IMR-90 (cell line): Measurements from ENCODE around the gene PLEKHO2. TPM values are rescaled to one million over a fixed set of nuclear protein-coding genes. Genes with fewer than 3 reads are reported as not detected.

Source experiments
- ATAC-seq: fragments of 200-7000 bp; cut with Tn5 transposase; 2 replicates; pipeline ENCODE4 v1.9.1; 2020; ENCODE audit warnings: low read depth, mild to moderate bottlenecking, moderate library complexity
- BruUV-seq: library from RNA; stranded (reverse); fragments of 400-500 nt; replicated peaks from 2 replicates; lab custom pipeline; 2021; lab: Mats Ljungman, UMichigan
- CTCF ChIA-PET: fragments of 300-600 bp; formaldehyde crosslinking; extraction: SDS; loops from one replicate; lab custom pipeline; 2021; ENCODE audit warnings: antibody characterized with exemption; lab: Yijun Ruan, JAX
- POLR2A ChIA-PET: fragments of 300-600 bp; sonication (Branson Sonifier 250); formaldehyde crosslinking; loops from one replicate; lab custom pipeline; 2022; ENCODE audit warnings: antibody characterized with exemption; ENCODE audit not compliant: unreplicated experiment; lab: Charles Lee
- DNase-seq: peaks from one replicate; pipeline ENCODE4 v3.0.0; 2013
- H2AFZ ChIP-seq: replicated peaks from 2 replicates; pipeline ENCODE3; 2013; ENCODE audit warnings: low read length, mild to moderate bottlenecking; ENCODE audit not compliant: poor library complexity
- H2AK5ac ChIP-seq: 2 replicates; pipeline ENCODE4 v1.6.1; 2013; ENCODE audit warnings: low read depth, low read length, inconsistent platforms
- H2AK9ac ChIP-seq: replicated peaks from 2 replicates; pipeline ENCODE3; 2013; ENCODE audit warnings: mild to moderate bottlenecking, low read depth, low read length, moderate library complexity; ENCODE audit not compliant: poor library complexity
- H2BK120ac ChIP-seq: 2 replicates; pipeline ENCODE4 v1.6.1; 2013; ENCODE audit warnings: low read depth, low read length, inconsistent platforms
- H2BK15ac ChIP-seq: 3 replicates; pipeline ENCODE4 v1.6.1; 2013; ENCODE audit warnings: low read depth, low read length, inconsistent platforms
- H2BK20ac ChIP-seq: 2 replicates; pipeline ENCODE4 v1.6.1; 2013; ENCODE audit warnings: low read depth, mild to moderate bottlenecking, inconsistent platforms, low read length, moderate library complexity
- H2BK5ac ChIP-seq: 2 replicates; pipeline ENCODE4 v1.6.1; 2013; ENCODE audit warnings: mild to moderate bottlenecking, low read depth, low read length, inconsistent platforms; ENCODE audit not compliant: poor library complexity, severe bottlenecking
- H3K14ac ChIP-seq: replicated peaks from 2 replicates; pipeline ENCODE4 v1.6.1; 2013; ENCODE audit warnings: low read depth, low read length, inconsistent platforms
- H3K18ac ChIP-seq: 2 replicates; pipeline ENCODE4 v1.6.1; 2013; ENCODE audit warnings: low read depth, low read length, control low read depth
- H3K23ac ChIP-seq: 2 replicates; pipeline ENCODE4 v1.6.1; 2013; ENCODE audit warnings: low read depth, low read length, inconsistent platforms
- H3K27ac ChIP-seq: 2 replicates; pipeline ENCODE4 v1.5.1; 2013; ENCODE audit warnings: mild to moderate bottlenecking, control low read depth, low read length; ENCODE audit not compliant: insufficient read depth
- H3K27me3 ChIP-seq: 2 replicates; pipeline ENCODE4 v1.6.1; 2013; ENCODE audit warnings: low read length; ENCODE audit not compliant: control insufficient read depth, insufficient read depth
- H3K36me3 ChIP-seq: 2 replicates; pipeline ENCODE4 v1.6.1; 2013; ENCODE audit warnings: low read length, mixed read lengths; ENCODE audit not compliant: control insufficient read depth, insufficient read depth
- H3K4ac ChIP-seq: 2 replicates; pipeline ENCODE4 v1.6.1; 2013; ENCODE audit warnings: low read depth, low read length, inconsistent platforms
- H3K4me1 ChIP-seq: 2 replicates; pipeline ENCODE4 v1.6.1; 2013; ENCODE audit warnings: low read length, mixed read lengths; ENCODE audit not compliant: control insufficient read depth, insufficient read depth
- H3K4me2 ChIP-seq: 2 replicates; pipeline ENCODE4 v1.6.1; 2013; ENCODE audit warnings: low read depth, mild to moderate bottlenecking, control low read depth, low read length, moderate library complexity
- H3K4me3 ChIP-seq: 2 replicates; pipeline ENCODE4 v1.5.1; 2013; ENCODE audit warnings: low read depth, mild to moderate bottlenecking, control low read depth, low read length, moderate library complexity; ENCODE audit not compliant: insufficient read depth
- H3K56ac ChIP-seq: 2 replicates; pipeline ENCODE4 v1.6.1; 2013; ENCODE audit warnings: low read length, inconsistent platforms; ENCODE audit not compliant: insufficient read depth; ENCODE audit errors: extremely low read depth
- H3K79me1 ChIP-seq, 2 experiments: 2 replicates each; pipeline ENCODE4 v1.6.1; 2013; ENCODE audit warnings: low read length in 2 of 2, inconsistent platforms in 1 of 2, low read depth in 1 of 2
- H3K9ac ChIP-seq: 2 replicates; pipeline ENCODE4 v1.6.1; 2013; ENCODE audit warnings: low read depth, low read length, control low read depth
- H3K9me1 ChIP-seq: 2 replicates; pipeline ENCODE4 v1.6.1; 2013; ENCODE audit warnings: low read length, inconsistent platforms; ENCODE audit not compliant: insufficient read depth
- H3K9me3 ChIP-seq: 2 replicates; pipeline ENCODE4 v1.6.1; 2013; ENCODE audit warnings: low read length; ENCODE audit not compliant: control insufficient read depth, insufficient read depth
- H4K20me1 ChIP-seq: 2 replicates; pipeline ENCODE4 v1.6.1; 2013; ENCODE audit warnings: low read length, inconsistent platforms; ENCODE audit not compliant: insufficient read depth
- H4K5ac ChIP-seq: 2 replicates; pipeline ENCODE4 v1.6.1; 2013; ENCODE audit warnings: mild to moderate bottlenecking, low read depth, low read length, control low read depth
- H4K8ac ChIP-seq, 2 experiments: 2 replicates each; pipeline ENCODE4 v1.6.1; 2013; ENCODE audit warnings: low read depth in 2 of 2, low read length in 2 of 2, control low read depth in 1 of 2, inconsistent platforms in 1 of 2
- H4K91ac ChIP-seq: 2 replicates; pipeline ENCODE4 v1.6.1; 2013; ENCODE audit warnings: low read depth, low read length, inconsistent platforms; ENCODE audit not compliant: insufficient read depth
- BHLHE40 ChIP-seq: fragments of 150-350 bp; IDR thresholded peaks from 2 replicates; pipeline ENCODE4 v1.6.1; 2016; ENCODE audit warnings: mild to moderate bottlenecking, low read depth, low read length
- CHD1 ChIP-seq: IDR thresholded peaks from 2 replicates; pipeline ENCODE4 v1.6.1; 2012; ENCODE audit warnings: low read depth, low read length, improper control_type of control experiment
- ELK1 ChIP-seq: fragments of 150-350 bp; IDR thresholded peaks from 2 replicates; pipeline ENCODE4 v1.6.1; 2016; ENCODE audit warnings: low read depth, mild to moderate bottlenecking, low read length, moderate library complexity, borderline replicate concordance
- MAFK ChIP-seq: IDR thresholded peaks from 2 replicates; pipeline ENCODE4 v1.6.1; 2012; ENCODE audit warnings: low read depth, low read length, improper control_type of control experiment
- MAZ ChIP-seq: IDR thresholded peaks from 2 replicates; pipeline ENCODE4 v1.6.1; 2012; ENCODE audit warnings: low read depth, mild to moderate bottlenecking, low read length, improper control_type of control experiment, moderate library complexity, borderline replicate concordance
- MXI1 ChIP-seq: IDR thresholded peaks from 2 replicates; pipeline ENCODE4 v1.6.1; 2012; ENCODE audit warnings: low read depth, mild to moderate bottlenecking, low read length, moderate library complexity, borderline replicate concordance
- NFE2L2 ChIP-seq: fragments of 150-350 bp; IDR thresholded peaks from 2 replicates; pipeline ENCODE4 v1.6.1; 2016; ENCODE audit warnings: low read depth, mild to moderate bottlenecking, low read length
- RAD21 ChIP-seq: IDR thresholded peaks from 2 replicates; pipeline ENCODE4 v1.6.1; 2012; ENCODE audit warnings: low read length, improper control_type of control experiment
- RCOR1 ChIP-seq: IDR thresholded peaks from 2 replicates; pipeline ENCODE4 v1.6.1; 2012; ENCODE audit warnings: mild to moderate bottlenecking, low read length, improper control_type of control experiment; ENCODE audit not compliant: insufficient replicate concordance
- SMC3 ChIP-seq: fragments of 150-350 bp; IDR thresholded peaks from 2 replicates; pipeline ENCODE4 v1.6.1; 2016; ENCODE audit warnings: low read depth, mild to moderate bottlenecking, antibody characterized with exemption, low read length, moderate library complexity
- USF2 ChIP-seq: fragments of 150-350 bp; IDR thresholded peaks from 2 replicates; pipeline ENCODE4 v1.6.1; 2017; ENCODE audit warnings: mild to moderate bottlenecking, antibody characterized with exemption, low read length, low read depth
- WGBS, 2 experiments: methylation state at CpG; one replicate each; pipeline versions ENCODE4 v1.1.5 to v1.1.7; 2013; ENCODE audit warnings: missing lambda C conversion rate in 2 of 2; ENCODE audit not compliant: insufficient read length in 1 of 2; ENCODE audit errors: extremely low coverage in 2 of 2; 5-methylcytosine and 5-hydroxymethylcytosine counted together
- dilution Hi-C: fragments of 300-500 bp; cut with HindIII; formaldehyde crosslinking; loops from one replicate; pipeline ENCODE4 v1.14.3; 2018; ENCODE audit warnings: low sequenced_read_pairs; ENCODE audit not compliant: unreplicated experiment
- in situ Hi-C: fragments of 300-500 bp; cut with MboI; formaldehyde crosslinking; loops from 3 replicates; pipeline ENCODE4 v1.14.3; 2019; ENCODE audit warnings: low sequenced_read_pairs, inconsistent platforms, mixed read lengths
- intact Hi-C: fragments of 100-400 bp; cut with micrococcal nuclease; formaldehyde crosslinking; loops from 2 replicates; pipeline ENCODE4 v1.10.0; 2022
- polyA plus RNA-seq, 3 experiments: library from polyadenylated mRNA; depleted of rRNA; stranded (reverse); fragments of >200 nt; gene quantifications; 2 replicates each; pipeline ENCODE4 v1.2.3, GENCODE V29; 2012; ENCODE audit warnings: low replicate concordance in 1 of 3
- total RNA-seq: library from RNA; depleted of rRNA; stranded (reverse); fragments of >200 nt; gene quantifications from 2 replicates; pipeline ENCODE4 v1.2.3, GENCODE V29; 2012

Gene PLEKHO2
- total and polyA plus RNA-seq, 2 of the 4 experiments (the other 2 are of a cell fraction), result 19.0 to 22.5 TPM

GRCh38 chr15:64903326-64903950 lies 61.7 kb downstream of the PLEKHO2 start:
- dilution Hi-C loops, result no loop called here
- in situ Hi-C loops, result no loop called here
- ATAC-seq, result no peak
- no peak overlapping the region for H3K23ac ChIP-seq
- H3K18ac ChIP-seq, result no peak overlapping the region
- POLR2A ChIA-PET, result interaction anchor here (0.6 kb wide), 1 partner anchor 9 kb away, joined by 3 read pairs; no protein-coding TSS in a partner anchor
- H2AFZ ChIP-seq, result no peak overlapping the region
- TF ChIP-seq MAZ, result no peak
- no peak for TF ChIP-seq RCOR1
- no peak for TF ChIP-seq NFE2L2
- no peak for TF ChIP-seq ELK1
- TF ChIP-seq MXI1, result no peak
- no peak for TF ChIP-seq USF2
- TF ChIP-seq BHLHE40, result no peak
- TF ChIP-seq SMC3, result no peak
- no peak for TF ChIP-seq CHD1
- no peak for TF ChIP-seq MAFK
- TF ChIP-seq RAD21, result no peak
- H3K4ac ChIP-seq, result no peak overlapping the region
- no peak overlapping the region for H3K4me3 ChIP-seq
- H3K9me1 ChIP-seq, result 0 out of 2 replicates have a peak, but pooled peaks cover 3% of the 10 kb centered on the region
- no peak overlapping the region for H2AK9ac ChIP-seq
- no peak overlapping the region for H4K8ac ChIP-seq
- intact Hi-C loops, result no loop called here
- H2BK20ac ChIP-seq, result no peak overlapping the region
- no peak overlapping the region for H4K5ac ChIP-seq
- peaks cover 6% of the 10 kb centered on the region for H3K4me1 ChIP-seq
- no peak overlapping the region for H3K56ac ChIP-seq
- H2BK5ac ChIP-seq, result no peak overlapping the region
- no TSS peak for BruUV-seq
- CTCF ChIA-PET, result no interaction called here
- H3K14ac ChIP-seq, result no peak overlapping the region
- H3K4me2 ChIP-seq, result no peak overlapping the region
- H4K20me1 ChIP-seq, result no peaks in the 10 kb centered on the region
- no peak overlapping the region for H3K27ac ChIP-seq
- WGBS, 2 experiments, result no CpG with 5 or more reads among the region's 4 CpGs
- H3K27me3 ChIP-seq, result no peaks in the 10 kb centered on the region
- H3K9me3 ChIP-seq, result peaks cover 6% of the 10 kb centered on the region
- no peak overlapping the region for H2AK5ac ChIP-seq
- no peak overlapping the region for H2BK120ac ChIP-seq
- H3K9ac ChIP-seq, result no peak overlapping the region
- H2BK15ac ChIP-seq, result no peak overlapping the region
- DNase-seq, result no peak
- peaks cover 5 to 9% of the 10 kb centered on the region in 2 experiments; a peak in 2 of 4 replicates for H3K79me1 ChIP-seq
- no peak overlapping the region for H4K91ac ChIP-seq
- no peaks in the 10 kb centered on the region for H3K36me3 ChIP-seq
